ENCODE data around the gene MASP1.

DNA sequence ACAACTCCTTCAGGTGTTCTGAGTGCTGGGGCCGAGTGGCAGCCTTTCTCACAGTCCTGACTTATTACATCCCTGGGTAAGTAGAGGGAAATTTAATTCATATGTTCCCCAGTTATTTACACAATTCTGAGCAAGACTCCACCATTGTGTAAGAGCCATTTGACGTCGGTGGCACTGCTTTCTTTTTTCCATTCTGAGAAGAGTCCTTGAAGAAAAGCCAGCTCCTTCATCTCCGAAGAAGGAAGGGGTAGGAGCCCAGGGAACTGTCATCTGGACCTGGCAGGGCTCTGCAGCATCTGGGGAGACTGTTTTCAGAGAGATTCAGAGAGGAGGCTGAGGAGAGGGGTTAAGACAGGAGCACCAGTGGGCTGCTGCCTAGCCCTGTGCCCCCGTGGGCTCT, 22.6 kb upstream of the MASP1 start:
- TF ChIP-seq, protein P1, sequence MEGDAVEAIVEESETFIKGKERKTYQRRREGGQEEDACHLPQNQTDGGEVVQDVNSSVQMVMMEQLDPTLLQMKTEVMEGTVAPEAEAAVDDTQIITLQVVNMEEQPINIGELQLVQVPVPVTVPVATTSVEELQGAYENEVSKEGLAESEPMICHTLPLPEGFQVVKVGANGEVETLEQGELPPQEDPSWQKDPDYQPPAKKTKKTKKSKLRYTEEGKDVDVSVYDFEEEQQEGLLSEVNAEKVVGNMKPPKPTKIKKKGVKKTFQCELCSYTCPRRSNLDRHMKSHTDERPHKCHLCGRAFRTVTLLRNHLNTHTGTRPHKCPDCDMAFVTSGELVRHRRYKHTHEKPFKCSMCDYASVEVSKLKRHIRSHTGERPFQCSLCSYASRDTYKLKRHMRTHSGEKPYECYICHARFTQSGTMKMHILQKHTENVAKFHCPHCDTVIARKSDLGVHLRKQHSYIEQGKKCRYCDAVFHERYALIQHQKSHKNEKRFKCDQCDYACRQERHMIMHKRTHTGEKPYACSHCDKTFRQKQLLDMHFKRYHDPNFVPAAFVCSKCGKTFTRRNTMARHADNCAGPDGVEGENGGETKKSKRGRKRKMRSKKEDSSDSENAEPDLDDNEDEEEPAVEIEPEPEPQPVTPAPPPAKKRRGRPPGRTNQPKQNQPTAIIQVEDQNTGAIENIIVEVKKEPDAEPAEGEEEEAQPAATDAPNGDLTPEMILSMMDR (conservative IDR thresholded peaks at IDR 0.05 in 1 of 2, IDR thresholded peaks at IDR 0.05 in 1 of 2; ENCODE audit: low read depth in 1 of 2, low read length in 2 of 2) = no peak
- TF ChIP-seq EZH2 (IDR thresholded peaks at IDR 0.05; ENCODE audit: low read length, missing control alignments) = no peak

All from fibroblast of lung (primary cell).